ENCODE data around the gene SPPL2B.

Gene SPPL2B

GRCh38 chr19:2307518-2308012 is 20.9 kb upstream of the SPPL2B start:
- TF ChIP-seq RAD21 (IDR thresholded peaks at IDR 0.05; ENCODE audit: low read depth), result no peak
- TF ChIP-seq TCF12 (IDR thresholded peaks at IDR 0.05; ENCODE audit: low read depth), result no peak
- TF ChIP-seq TEAD4 (IDR thresholded peaks at IDR 0.05), result no peak
- no peak for TF ChIP-seq FOXM1 (IDR thresholded peaks at IDR 0.05; ENCODE audit: borderline replicate concordance, low read depth)
- no peak for TF ChIP-seq CREB1 (IDR thresholded peaks at IDR 0.05; ENCODE audit: low read depth)
- no peak for TF ChIP-seq MAX (IDR thresholded peaks at IDR 0.05)
- no peak for TF ChIP-seq REST (IDR thresholded peaks at IDR 0.05; ENCODE audit: low read depth)
- TF ChIP-seq USF1 (IDR thresholded peaks at IDR 0.05), result no peak
- TF ChIP-seq NFIC (IDR thresholded peaks at IDR 0.05), result no peak
- TF ChIP-seq YY1 (IDR thresholded peaks at IDR 0.05; ENCODE audit: low read depth), result no peak
- no peak for TF ChIP-seq EGR1 (IDR thresholded peaks at IDR 0.05)
- no peak for TF ChIP-seq ZBTB7A (IDR thresholded peaks at IDR 0.05; ENCODE audit: low read depth)
- TF ChIP-seq TAF1 (IDR thresholded peaks at IDR 0.05; ENCODE audit: low read depth), result no peak
- no peak for TF ChIP-seq EP300 (IDR thresholded peaks at IDR 0.05; ENCODE audit: borderline replicate concordance)
- no peak for TF ChIP-seq CEBPB (IDR thresholded peaks at IDR 0.05)

- TF ChIP-seq CEBPB (IDR thresholded peaks at IDR 0.05) (no peak), USF1 (IDR thresholded peaks at IDR 0.05) (peak; percentile 53), MAX (IDR thresholded peaks at IDR 0.05) (peak; percentile 77; the same call in 1 of the 2 replicates)
Measured at GRCh38 chr19:2308114-2308556, 20.3 kb upstream of the SPPL2B start, which contains the start of gene LINGO3. LINGO3 (minus strand) TSS chr19:2308154; CDS start chr19:2291776, 16,378 bp downstream.

GRCh38 chr19:2309734-2310362 is 18.6 kb upstream of the SPPL2B start:
- no peak for TF ChIP-seq FOXM1 (IDR thresholded peaks at IDR 0.05; ENCODE audit: borderline replicate concordance, low read depth)
- TF ChIP-seq NFIC (IDR thresholded peaks at IDR 0.05), result peak; percentile 47; the same call in 1 of the 2 replicates

GRCh38 chr19:2311093-2311492 is 17.4 kb upstream of the SPPL2B start:
- TF ChIP-seq USF1 (IDR thresholded peaks at IDR 0.05) (no peak), REST (IDR thresholded peaks at IDR 0.05; ENCODE audit: low read depth) (no peak), EP300 (IDR thresholded peaks at IDR 0.05; ENCODE audit: borderline replicate concordance) (no peak), CEBPB (IDR thresholded peaks at IDR 0.05) (no peak), RAD21 (IDR thresholded peaks at IDR 0.05; ENCODE audit: low read depth) (no peak), TEAD4 (IDR thresholded peaks at IDR 0.05) (no peak), ZBTB7A (IDR thresholded peaks at IDR 0.05; ENCODE audit: low read depth) (no peak)

- TF ChIP-seq TCF12 (IDR thresholded peaks at IDR 0.05; ENCODE audit: low read depth) (no peak), EGR1 (IDR thresholded peaks at IDR 0.05) (0 out of 2 replicates have a peak, but pooled peaks have one; percentile 41)
Measured at GRCh38 chr19:2312820-2313501, 15.5 kb upstream of the SPPL2B start.
